ENCODE results near the gene BABAM2.
A peak's percentile ranks its signal among the peaks of the same experiment; 100 is the strongest.

DNA sequence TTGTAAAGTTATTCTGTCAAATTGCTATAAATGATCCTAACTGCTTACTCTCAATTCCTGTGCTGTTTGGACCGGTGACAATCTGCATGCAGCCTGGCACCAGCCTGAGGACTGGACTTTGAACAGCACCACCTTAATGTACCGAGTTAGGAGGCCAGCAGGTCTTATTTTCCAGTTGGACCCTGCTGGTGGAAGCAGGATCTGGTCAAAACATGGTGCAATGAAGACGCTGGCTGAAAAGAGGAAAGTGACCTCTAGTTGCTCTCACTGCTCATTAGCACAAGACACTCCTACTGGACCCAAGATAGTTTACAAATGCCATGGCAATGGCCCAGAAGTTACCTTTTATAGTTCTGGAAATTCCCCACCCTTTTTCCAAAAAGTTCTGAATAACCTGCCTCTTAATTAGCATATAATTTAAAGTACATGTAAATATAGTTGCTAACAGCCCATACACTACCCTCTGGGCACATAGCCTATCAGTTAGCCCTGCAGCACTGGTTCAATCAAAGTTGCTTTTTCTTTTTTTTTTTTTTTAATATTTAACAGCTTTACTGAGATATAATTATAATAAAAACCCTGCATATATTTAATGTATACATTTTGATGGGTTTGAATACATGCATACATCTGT, 36.2 kb upstream of the BABAM2 start:
- no peak for TF ChIP-seq CTCF (IDR thresholded peaks at IDR 0.05; ENCODE audit: low read depth, low read length, missing input control)
- no peak for TF ChIP-seq SP1 (IDR thresholded peaks at IDR 0.05)
- TF ChIP-seq, protein P1, sequence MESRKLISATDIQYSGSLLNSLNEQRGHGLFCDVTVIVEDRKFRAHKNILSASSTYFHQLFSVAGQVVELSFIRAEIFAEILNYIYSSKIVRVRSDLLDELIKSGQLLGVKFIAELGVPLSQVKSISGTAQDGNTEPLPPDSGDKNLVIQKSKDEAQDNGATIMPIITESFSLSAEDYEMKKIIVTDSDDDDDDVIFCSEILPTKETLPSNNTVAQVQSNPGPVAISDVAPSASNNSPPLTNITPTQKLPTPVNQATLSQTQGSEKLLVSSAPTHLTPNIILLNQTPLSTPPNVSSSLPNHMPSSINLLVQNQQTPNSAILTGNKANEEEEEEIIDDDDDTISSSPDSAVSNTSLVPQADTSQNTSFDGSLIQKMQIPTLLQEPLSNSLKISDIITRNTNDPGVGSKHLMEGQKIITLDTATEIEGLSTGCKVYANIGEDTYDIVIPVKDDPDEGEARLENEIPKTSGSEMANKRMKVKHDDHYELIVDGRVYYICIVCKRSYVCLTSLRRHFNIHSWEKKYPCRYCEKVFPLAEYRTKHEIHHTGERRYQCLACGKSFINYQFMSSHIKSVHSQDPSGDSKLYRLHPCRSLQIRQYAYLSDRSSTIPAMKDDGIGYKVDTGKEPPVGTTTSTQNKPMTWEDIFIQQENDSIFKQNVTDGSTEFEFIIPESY (IDR thresholded peaks at IDR 0.05): no peak
- TF ChIP-seq MAX (IDR thresholded peaks at IDR 0.05): no peak
- TF ChIP-seq, protein P2, sequence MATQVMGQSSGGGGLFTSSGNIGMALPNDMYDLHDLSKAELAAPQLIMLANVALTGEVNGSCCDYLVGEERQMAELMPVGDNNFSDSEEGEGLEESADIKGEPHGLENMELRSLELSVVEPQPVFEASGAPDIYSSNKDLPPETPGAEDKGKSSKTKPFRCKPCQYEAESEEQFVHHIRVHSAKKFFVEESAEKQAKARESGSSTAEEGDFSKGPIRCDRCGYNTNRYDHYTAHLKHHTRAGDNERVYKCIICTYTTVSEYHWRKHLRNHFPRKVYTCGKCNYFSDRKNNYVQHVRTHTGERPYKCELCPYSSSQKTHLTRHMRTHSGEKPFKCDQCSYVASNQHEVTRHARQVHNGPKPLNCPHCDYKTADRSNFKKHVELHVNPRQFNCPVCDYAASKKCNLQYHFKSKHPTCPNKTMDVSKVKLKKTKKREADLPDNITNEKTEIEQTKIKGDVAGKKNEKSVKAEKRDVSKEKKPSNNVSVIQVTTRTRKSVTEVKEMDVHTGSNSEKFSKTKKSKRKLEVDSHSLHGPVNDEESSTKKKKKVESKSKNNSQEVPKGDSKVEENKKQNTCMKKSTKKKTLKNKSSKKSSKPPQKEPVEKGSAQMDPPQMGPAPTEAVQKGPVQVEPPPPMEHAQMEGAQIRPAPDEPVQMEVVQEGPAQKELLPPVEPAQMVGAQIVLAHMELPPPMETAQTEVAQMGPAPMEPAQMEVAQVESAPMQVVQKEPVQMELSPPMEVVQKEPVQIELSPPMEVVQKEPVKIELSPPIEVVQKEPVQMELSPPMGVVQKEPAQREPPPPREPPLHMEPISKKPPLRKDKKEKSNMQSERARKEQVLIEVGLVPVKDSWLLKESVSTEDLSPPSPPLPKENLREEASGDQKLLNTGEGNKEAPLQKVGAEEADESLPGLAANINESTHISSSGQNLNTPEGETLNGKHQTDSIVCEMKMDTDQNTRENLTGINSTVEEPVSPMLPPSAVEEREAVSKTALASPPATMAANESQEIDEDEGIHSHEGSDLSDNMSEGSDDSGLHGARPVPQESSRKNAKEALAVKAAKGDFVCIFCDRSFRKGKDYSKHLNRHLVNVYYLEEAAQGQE (IDR thresholded peaks at IDR 0.05): no peak
- no peak for TF ChIP-seq GABPA (IDR thresholded peaks at IDR 0.05 in 1 of 2, conservative IDR thresholded peaks at IDR 0.05 in 1 of 2)
- no peak for TF ChIP-seq FOXA1 (IDR thresholded peaks at IDR 0.05)
- TF ChIP-seq YY1 (IDR thresholded peaks at IDR 0.05): no peak
- peak in 1 of 2 donors; percentile 49 for TF ChIP-seq RAD21 (IDR thresholded peaks at IDR 0.05)
- no peak for TF ChIP-seq TAF1 (conservative IDR thresholded peaks at IDR 0.05)
- TF ChIP-seq JUND (IDR thresholded peaks at IDR 0.05): no peak
- TF ChIP-seq, protein P3, sequence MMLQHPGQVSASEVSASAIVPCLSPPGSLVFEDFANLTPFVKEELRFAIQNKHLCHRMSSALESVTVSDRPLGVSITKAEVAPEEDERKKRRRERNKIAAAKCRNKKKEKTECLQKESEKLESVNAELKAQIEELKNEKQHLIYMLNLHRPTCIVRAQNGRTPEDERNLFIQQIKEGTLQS (IDR thresholded peaks at IDR 0.05): no peak
- peak; percentile 55 for TF ChIP-seq HNF4G (IDR thresholded peaks at IDR 0.05)
- TF ChIP-seq HNF4A (conservative IDR thresholded peaks at IDR 0.05): peak; percentile 73 to 86

Measured in liver (tissue), 3 donors.